ENCODE data around the gene DNAL4. TPM values are rescaled to one million over a fixed set of nuclear protein-coding genes. Genes with fewer than 3 reads are reported as not detected.

The DNAL4 gene
- total and polyA plus RNA-seq, 2 of the 4 experiments (the other 2 are of a cell fraction) = 6.1 to 12.1 TPM

GRCh38 chr22:38843201-38843656 lies 49.3 kb upstream of the DNAL4 start:
- H3K27me3 ChIP-seq (ENCODE audit: control insufficient read depth, insufficient read depth, low read length) = peaks cover 25% of the 10 kb centered on the region
- no peak overlapping the region for H2AK5ac ChIP-seq (ENCODE audit: low read depth, low read length)
- ChIA-PET CTCF (interaction anchor here (0.6 to 0.7 kb wide), 2 partner anchors 57 to 74 kb away, joined by 3 to 6 read pairs; no protein-coding TSS in a partner anchor), POLR2A (ENCODE audit: unreplicated experiment) (no interaction called here)
- DNase-seq (peak; percentile 81), ATAC-seq (ENCODE audit: low read depth) (peak; percentile 86)
- no peaks in the 10 kb centered on the region for H3K4me1 ChIP-seq (ENCODE audit: control insufficient read depth, insufficient read depth, low read length)
- no peaks in the 10 kb centered on the region for H4K20me1 ChIP-seq (ENCODE audit: insufficient read depth, low read length)
- H2BK20ac ChIP-seq (ENCODE audit: low read depth, low read length) = no peak overlapping the region
- dilution Hi-C loops (cut with HindIII; ENCODE audit: low sequenced_read_pairs, unreplicated experiment) = no loop called here
- H4K5ac ChIP-seq (ENCODE audit: low read depth, low read length) = no peak overlapping the region
- in situ Hi-C loops (cut with MboI; ENCODE audit: low sequenced_read_pairs) = no loop called here
- H3K27ac ChIP-seq (ENCODE audit: insufficient read depth, low read length) = no peak overlapping the region; the same call in 1 of the 2 replicates
- no peak overlapping the region for H3K14ac ChIP-seq (replicated peaks; ENCODE audit: low read depth, low read length)
- no peak overlapping the region for H4K91ac ChIP-seq (ENCODE audit: insufficient read depth, low read depth, low read length)
- no peak overlapping the region for H3K23ac ChIP-seq (ENCODE audit: low read depth, low read length)
- H3K9ac ChIP-seq (ENCODE audit: low read depth, low read length) = no peak overlapping the region
- intact Hi-C loops (cut with micrococcal nuclease) = loop anchor here (5.0 kb wide), 1 partner anchor 56 kb away; no protein-coding TSS in a partner anchor
- no TSS peak for BruUV-seq (replicated peaks)
- H3K9me1 ChIP-seq (ENCODE audit: insufficient read depth, low read length) = no peaks in the 10 kb centered on the region
- H3K4ac ChIP-seq (ENCODE audit: low read depth, low read length) = no peak overlapping the region
- no peak overlapping the region for H2BK5ac ChIP-seq (ENCODE audit: low read depth, low read length, poor library complexity, severe bottlenecking)
- no peak overlapping the region for H3K56ac ChIP-seq (ENCODE audit: extremely low read depth, insufficient read depth, low read length)
- H3K79me1 ChIP-seq (ENCODE audit: low read depth in 1 of 2, low read length in 2 of 2) = no peaks in the 10 kb centered on the region
- H3K4me3 ChIP-seq (ENCODE audit: insufficient read depth, low read depth, low read length) = peak overlapping the region; percentile 41
- WGBS, 2 experiments (ENCODE audit: extremely low coverage in 2 of 2, insufficient read length in 1 of 2) = 4% methylated on average over 16 of the region's 68 CpGs; no CpG with 5 or more reads in 1 of the 2 experiments
- no peak overlapping the region for H2BK15ac ChIP-seq (ENCODE audit: low read depth, low read length)
- peak overlapping the region; percentile 1 for H3K4me2 ChIP-seq (ENCODE audit: low read depth, low read length)
- no peak overlapping the region for H2BK120ac ChIP-seq (ENCODE audit: low read depth, low read length)
- H3K36me3 ChIP-seq (ENCODE audit: control insufficient read depth, insufficient read depth, low read length) = no peaks in the 10 kb centered on the region
- H4K8ac ChIP-seq (ENCODE audit: low read depth in 2 of 2, low read length in 2 of 2) = no peak overlapping the region
- peak overlapping the region; percentile 61 for H2AK9ac ChIP-seq (replicated peaks; ENCODE audit: low read depth, low read length, poor library complexity)
- no peaks in the 10 kb centered on the region for H3K9me3 ChIP-seq (ENCODE audit: control insufficient read depth, insufficient read depth, low read length)
- TF ChIP-seq MAFK (IDR thresholded peaks at IDR 0.05; ENCODE audit: low read depth, low read length) (no peak), MXI1 (IDR thresholded peaks at IDR 0.05; ENCODE audit: borderline replicate concordance, low read depth, low read length) (no peak; the same call in 1 of the 2 replicates), RCOR1 (IDR thresholded peaks at IDR 0.05; ENCODE audit: insufficient replicate concordance, low read length) (peak; percentile 20), CTCF (conservative IDR thresholded peaks at IDR 0.05; ENCODE audit: low read depth, low read length) (peak; percentile 45), RAD21 (IDR thresholded peaks at IDR 0.05; ENCODE audit: low read length) (peak; percentile 47), MAZ (IDR thresholded peaks at IDR 0.05; ENCODE audit: borderline replicate concordance, low read depth, low read length) (no peak), RFX5 (IDR thresholded peaks at IDR 0.05; ENCODE audit: low read depth, low read length) (no peak), SMC3 (IDR thresholded peaks at IDR 0.05; ENCODE audit: low read depth, low read length) (peak; percentile 47)
- H3K18ac ChIP-seq (ENCODE audit: low read depth, low read length) = no peak overlapping the region
- peak overlapping the region; percentile 89 for H2AFZ ChIP-seq (replicated peaks; ENCODE audit: low read length, poor library complexity)
